ENCODE results near the gene DTWD2. TPM values are rescaled to one million over a fixed set of nuclear protein-coding genes. Genes with fewer than 3 reads are reported as not detected.

DTWD2 gene
- total RNA-seq, 2 donors from 2014 or later, result 7.4 to 13.1 TPM

DNA sequence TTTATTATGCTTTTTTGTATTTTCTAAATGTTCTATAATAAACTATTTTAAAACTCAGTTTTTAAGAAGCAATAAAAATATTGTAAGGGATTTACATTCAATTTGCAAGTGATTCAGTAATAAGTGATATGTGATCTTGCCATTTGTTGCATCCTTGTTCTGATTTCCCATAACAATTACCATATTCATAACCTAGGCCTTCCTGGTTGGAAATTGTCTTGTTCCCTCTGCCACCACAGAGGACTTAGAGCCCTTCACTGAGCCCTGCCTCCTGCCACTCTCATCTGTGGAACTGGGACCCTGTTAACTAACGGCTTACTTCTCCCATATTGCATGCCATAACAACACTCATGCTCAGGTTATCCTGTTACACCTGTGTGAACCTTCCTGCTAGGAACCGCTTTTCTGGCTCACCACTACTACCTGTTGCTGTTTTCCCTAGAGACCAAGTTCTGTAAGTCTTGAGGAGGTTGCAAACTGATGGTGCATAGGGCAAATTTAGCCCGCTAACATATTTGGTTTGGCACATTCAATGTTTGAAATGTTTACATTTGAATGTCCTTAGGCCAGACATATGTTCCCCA is 32.9 kb upstream of the DTWD2 start:
- Histone ChIP-seq H3K36me3 (no peaks in the 10 kb centered on the region), H3K4me3 (no peak overlapping the region), H3K27ac (no peak overlapping the region), H3K27me3 (no peaks in the 10 kb centered on the region), H3K9me3 (peaks cover 0 to 10% of the 10 kb centered on the region in 2 donors), H3K4me1 (no peaks in the 10 kb centered on the region)
- no peak for DNase-seq (ENCODE audit: low spot score)
- TF ChIP-seq, protein P1, sequence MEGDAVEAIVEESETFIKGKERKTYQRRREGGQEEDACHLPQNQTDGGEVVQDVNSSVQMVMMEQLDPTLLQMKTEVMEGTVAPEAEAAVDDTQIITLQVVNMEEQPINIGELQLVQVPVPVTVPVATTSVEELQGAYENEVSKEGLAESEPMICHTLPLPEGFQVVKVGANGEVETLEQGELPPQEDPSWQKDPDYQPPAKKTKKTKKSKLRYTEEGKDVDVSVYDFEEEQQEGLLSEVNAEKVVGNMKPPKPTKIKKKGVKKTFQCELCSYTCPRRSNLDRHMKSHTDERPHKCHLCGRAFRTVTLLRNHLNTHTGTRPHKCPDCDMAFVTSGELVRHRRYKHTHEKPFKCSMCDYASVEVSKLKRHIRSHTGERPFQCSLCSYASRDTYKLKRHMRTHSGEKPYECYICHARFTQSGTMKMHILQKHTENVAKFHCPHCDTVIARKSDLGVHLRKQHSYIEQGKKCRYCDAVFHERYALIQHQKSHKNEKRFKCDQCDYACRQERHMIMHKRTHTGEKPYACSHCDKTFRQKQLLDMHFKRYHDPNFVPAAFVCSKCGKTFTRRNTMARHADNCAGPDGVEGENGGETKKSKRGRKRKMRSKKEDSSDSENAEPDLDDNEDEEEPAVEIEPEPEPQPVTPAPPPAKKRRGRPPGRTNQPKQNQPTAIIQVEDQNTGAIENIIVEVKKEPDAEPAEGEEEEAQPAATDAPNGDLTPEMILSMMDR (IDR thresholded peaks at IDR 0.05), result no peak

DNA sequence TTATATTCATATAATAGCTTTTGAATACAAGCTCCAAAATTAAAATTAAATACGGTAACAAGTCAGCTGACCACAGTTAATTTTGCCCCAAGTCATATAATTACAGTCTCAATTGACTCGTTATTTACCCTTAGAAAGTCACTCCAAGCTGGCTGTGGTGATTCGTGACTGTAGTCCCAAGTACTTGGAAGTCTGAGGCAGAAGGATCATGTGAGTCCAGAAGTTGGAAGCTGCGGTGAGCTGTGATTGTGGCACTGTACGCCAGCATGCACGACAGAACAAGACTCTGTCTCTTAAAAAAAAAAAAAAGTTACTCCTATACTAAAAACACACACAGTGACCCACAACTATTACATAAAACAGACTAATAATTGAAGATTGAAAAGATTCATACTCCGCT is 31.6 kb upstream of the DTWD2 start:
- H3K4me1 ChIP-seq, result no peaks in the 10 kb centered on the region
- H3K4me3 ChIP-seq, result no peak overlapping the region
- no peak overlapping the region for H3K27ac ChIP-seq
- DNase-seq (ENCODE audit: low spot score), result no peak
- TF ChIP-seq, protein P1 (IDR thresholded peaks at IDR 0.05), result no peak
- H3K9me3 ChIP-seq, result peaks cover 0 to 6% of the 10 kb centered on the region in 2 donors
- H3K27me3 ChIP-seq, result no peaks in the 10 kb centered on the region
- H3K36me3 ChIP-seq, result no peaks in the 10 kb centered on the region

DNA sequence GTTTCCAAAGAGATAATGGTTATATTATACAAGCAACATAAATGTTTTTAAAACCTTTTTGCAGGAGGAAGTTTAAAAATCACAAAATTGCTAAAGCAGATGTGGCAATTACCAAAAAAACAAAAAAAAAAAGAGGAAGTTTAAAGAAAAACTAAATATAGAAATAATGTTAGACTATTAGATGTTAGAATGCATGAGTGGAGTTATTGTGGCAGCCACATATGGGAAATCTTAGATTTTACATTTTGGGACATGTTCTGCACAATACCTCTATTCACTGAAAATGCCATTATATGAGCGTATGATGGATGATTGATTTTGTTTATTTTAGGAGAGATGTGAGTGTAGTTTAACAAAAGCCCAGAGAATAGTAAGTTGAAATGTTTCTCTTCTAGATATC is 31.2 kb upstream of the DTWD2 start:
- TF ChIP-seq, protein P1 (IDR thresholded peaks at IDR 0.05), result no peak
- Histone ChIP-seq H3K9me3 (peaks cover 0 to 1% of the 10 kb centered on the region in 2 donors), H3K27me3 (no peaks in the 10 kb centered on the region), H3K27ac (no peak overlapping the region), H3K4me1 (no peaks in the 10 kb centered on the region), H3K4me3 (no peak overlapping the region), H3K36me3 (no peaks in the 10 kb centered on the region)
- no peak for DNase-seq (ENCODE audit: low spot score)

DNA sequence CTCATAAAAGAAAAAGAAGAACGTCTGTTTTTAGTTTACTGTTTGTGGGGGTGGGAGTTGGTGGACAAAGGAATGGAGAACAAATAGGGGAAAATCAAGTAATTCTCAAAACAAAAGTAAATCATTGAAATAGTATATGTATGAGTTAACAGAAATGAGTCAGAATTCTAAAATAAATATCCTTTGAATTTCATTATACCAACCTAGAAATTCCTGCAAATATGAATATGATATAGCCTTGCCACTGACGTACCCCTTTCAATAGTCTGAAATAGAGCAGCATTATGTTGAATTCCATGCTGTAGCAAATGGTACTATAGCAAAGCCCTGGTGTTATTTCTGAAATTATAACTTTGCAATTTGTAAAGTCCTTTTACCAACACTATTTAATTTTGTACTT is 29.6 kb upstream of the DTWD2 start:
- no peaks in the 10 kb centered on the region for H3K27me3 ChIP-seq
- no peaks in the 10 kb centered on the region for H3K36me3 ChIP-seq
- no peak overlapping the region for H3K27ac ChIP-seq
- DNase-seq (ENCODE audit: low spot score), result no peak
- TF ChIP-seq, protein P1 (IDR thresholded peaks at IDR 0.05), result no peak
- no peaks in the 10 kb centered on the region for H3K9me3 ChIP-seq
- H3K4me3 ChIP-seq, result no peak overlapping the region
- no peaks in the 10 kb centered on the region for H3K4me1 ChIP-seq

DNA sequence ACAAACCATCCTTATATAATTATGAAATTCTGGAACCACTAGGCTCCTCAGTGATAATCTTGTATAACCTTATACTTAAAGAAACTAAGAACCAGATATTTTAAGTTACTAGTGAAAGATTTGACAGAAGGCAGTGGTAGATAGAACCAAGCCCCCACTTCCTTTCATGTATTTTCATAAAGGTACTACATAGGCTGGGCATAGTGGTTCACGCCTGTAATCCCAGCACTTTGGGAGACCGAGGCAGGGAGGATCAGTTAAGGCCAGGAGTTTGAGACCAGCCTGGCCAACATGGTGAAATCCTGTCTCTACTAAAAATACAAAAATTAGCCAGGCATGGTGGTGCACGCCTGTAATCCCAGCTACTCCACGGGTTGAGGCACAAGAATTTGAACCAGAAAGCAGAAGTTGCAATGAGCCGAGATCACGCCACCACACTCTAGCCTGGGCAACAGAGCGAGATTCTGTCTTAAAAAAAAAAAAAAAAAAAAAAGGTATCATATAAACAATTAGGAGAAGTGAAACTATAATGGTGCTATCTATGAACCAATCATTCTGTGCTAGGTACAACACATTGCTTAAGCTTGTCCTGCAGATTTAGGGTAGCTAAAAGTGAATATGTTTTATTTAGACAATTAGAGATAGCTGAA is 27.9 kb upstream of the DTWD2 start:
- DNase-seq (ENCODE audit: low spot score), result no peak
- TF ChIP-seq, protein P1 (IDR thresholded peaks at IDR 0.05), result no peak

DNA sequence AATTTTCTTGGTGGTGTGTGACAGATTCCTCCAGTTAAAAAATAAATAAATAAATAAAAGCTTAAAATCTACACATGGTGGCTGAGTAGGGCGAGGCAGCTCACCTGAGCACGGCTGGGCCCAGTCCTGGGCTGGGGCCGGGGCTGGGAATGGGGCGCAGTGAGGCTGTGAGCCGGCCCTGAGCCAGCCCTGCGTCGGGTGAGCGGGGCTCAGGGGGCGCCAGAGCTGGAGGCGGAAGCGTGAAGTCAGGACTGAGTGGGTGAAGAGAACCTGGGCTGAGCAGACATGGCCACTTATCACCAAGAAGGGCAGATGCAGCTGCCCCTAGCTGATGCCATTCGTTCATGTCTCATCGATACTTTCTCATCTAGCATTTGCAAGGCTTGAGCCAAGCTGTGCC is 22.8 kb upstream of the DTWD2 start:
- H3K27ac ChIP-seq, result no peak overlapping the region
- no peak for DNase-seq (ENCODE audit: low spot score)
- H3K4me3 ChIP-seq, result no peak overlapping the region
- H3K4me1 ChIP-seq, result no peaks in the 10 kb centered on the region
- no peaks in the 10 kb centered on the region for H3K9me3 ChIP-seq
- no peaks in the 10 kb centered on the region for H3K27me3 ChIP-seq
- TF ChIP-seq, protein P1 (IDR thresholded peaks at IDR 0.05), result no peak
- no peaks in the 10 kb centered on the region for H3K36me3 ChIP-seq

More for the DNA sequence above, 27.9 kb upstream of the DTWD2 start:
- no peaks in the 10 kb centered on the region for H3K36me3 ChIP-seq
- no peak overlapping the region for H3K27ac ChIP-seq
- no peaks in the 10 kb centered on the region for H3K9me3 ChIP-seq
- no peak overlapping the region for H3K4me3 ChIP-seq
- H3K27me3 ChIP-seq, result no peaks in the 10 kb centered on the region
- H3K4me1 ChIP-seq, result no peaks in the 10 kb centered on the region

All from right atrium auricular region (tissue), 2 donors.